Uterus (tissue), 4 donors: Measurements from ENCODE around the gene B3GNT2. TPM values are rescaled to one million over a fixed set of nuclear protein-coding genes. Genes with fewer than 3 reads are reported as not detected.

Experiments used
- DNase-seq, 2 donors: peaks; one replicate each; pipeline ENCODE4 v3.0.0-alpha.2; 2019 to 2020
- H3K27ac ChIP-seq, 2 donors: fragments of 200-600 bp; sonication (generic); 1 replicate in 1 of 2; 2 replicates in 1 of 2; pipeline ENCODE4 v1.5.1; 2016 to 2018
- H3K27me3 ChIP-seq, 2 donors: fragments of 200-600 bp; sonication (generic); one replicate each; pipeline ENCODE4 v1.5.1; 2018 to 2019; ENCODE audit warnings: control low read depth in 1 of 2
- H3K36me3 ChIP-seq, 2 donors: fragments of 200-600 bp; sonication (generic); one replicate each; pipeline ENCODE4 v1.5.1; 2019; ENCODE audit warnings: control low read depth in 1 of 2
- H3K4me1 ChIP-seq, 2 donors: fragments of 200-600 bp; sonication (generic); one replicate each; pipeline ENCODE4 v1.5.1; 2018 to 2019; ENCODE audit warnings: control low read depth in 1 of 2
- H3K4me3 ChIP-seq, 2 donors: fragments of 200-600 bp; sonication (generic); 1 replicate in 1 of 2; 2 replicates in 1 of 2; pipeline ENCODE4 v1.5.1; 2018 to 2019; ENCODE audit warnings: mild to moderate bottlenecking in 1 of 2
- H3K9me3 ChIP-seq, 2 donors: fragments of 200-600 bp; sonication (generic); one replicate each; pipeline ENCODE4 v1.5.1; 2019; ENCODE audit warnings: control low read depth in 1 of 2
- POLR2A ChIP-seq, 2 donors: fragments of 450-650 bp; IDR thresholded peaks; one replicate each; pipeline ENCODE4 v1.6.1; 2016; ENCODE audit warnings: antibody characterized with exemption in 2 of 2, mild to moderate bottlenecking in 1 of 2, moderate library complexity in 1 of 2
- intact Hi-C: fragments of 100-400 bp; cut with DNase I; formaldehyde crosslinking; loops from one replicate; pipeline ENCODE4 v1.15.1; 2023; ENCODE audit warnings: low total_unique reads
- total RNA-seq, 4 donors: library from RNA; depleted of rRNA in 3 of 4; stranded (reverse); fragments of >200 nt in 3 of 4; gene quantifications; one replicate each; pipeline versions ENCODE4 v1.1.0 to v1.2.4, GENCODE V29; 2014 to 2023
- TF ChIP-seq, protein P1 (sequence below), 4 experiments: fragments of 200-600 bp in 2 of 4; fragments of 450-650 bp in 2 of 4; sonication (generic) in 2 of 4; IDR thresholded peaks; one replicate each; pipeline ENCODE4 v1.5.1; 2016 to 2019; ENCODE audit warnings: antibody characterized with exemption in 4 of 4, mild to moderate bottlenecking in 2 of 4, moderate library complexity in 1 of 4
- donor health status: DM: yes; HTN: yes; CAD: no.

The B3GNT2 gene
- total RNA-seq, 4 donors from 2014 or later, result 15.9 to 42.4 (median 25.5) TPM

DNA sequence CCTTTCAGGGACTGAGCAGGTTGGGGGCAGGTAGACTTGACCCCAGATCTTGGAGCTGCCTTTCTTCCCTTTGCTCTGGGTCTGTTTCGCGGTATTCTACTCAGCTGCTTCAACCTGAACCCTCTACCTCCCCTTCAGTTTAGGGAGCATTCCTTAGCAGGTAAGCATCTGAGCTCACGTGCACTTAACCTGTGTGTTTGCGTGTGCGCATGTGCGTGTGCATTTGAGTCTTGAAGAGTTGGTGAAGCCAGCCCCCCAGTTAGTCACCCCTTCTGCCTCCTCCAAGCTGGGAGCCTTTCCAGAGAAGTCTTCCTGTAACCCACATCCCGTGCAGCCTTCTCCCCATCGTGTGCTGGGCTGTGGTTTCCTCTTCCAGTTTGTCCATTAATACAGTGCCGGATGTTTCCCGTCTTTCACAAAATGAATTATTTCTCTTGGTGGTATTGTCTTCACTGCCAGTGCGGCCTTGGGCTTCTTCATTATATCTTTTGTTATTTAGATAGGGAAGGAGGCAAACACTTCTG is 33.2 kb downstream of the B3GNT2 start:
- no peak overlapping the region for H3K4me3 ChIP-seq
- DNase-seq, result no peak
- no peaks in the 10 kb centered on the region for H3K36me3 ChIP-seq
- TF ChIP-seq POLR2A (IDR thresholded peaks at IDR 0.05), result no peak
- TF ChIP-seq, protein P1, sequence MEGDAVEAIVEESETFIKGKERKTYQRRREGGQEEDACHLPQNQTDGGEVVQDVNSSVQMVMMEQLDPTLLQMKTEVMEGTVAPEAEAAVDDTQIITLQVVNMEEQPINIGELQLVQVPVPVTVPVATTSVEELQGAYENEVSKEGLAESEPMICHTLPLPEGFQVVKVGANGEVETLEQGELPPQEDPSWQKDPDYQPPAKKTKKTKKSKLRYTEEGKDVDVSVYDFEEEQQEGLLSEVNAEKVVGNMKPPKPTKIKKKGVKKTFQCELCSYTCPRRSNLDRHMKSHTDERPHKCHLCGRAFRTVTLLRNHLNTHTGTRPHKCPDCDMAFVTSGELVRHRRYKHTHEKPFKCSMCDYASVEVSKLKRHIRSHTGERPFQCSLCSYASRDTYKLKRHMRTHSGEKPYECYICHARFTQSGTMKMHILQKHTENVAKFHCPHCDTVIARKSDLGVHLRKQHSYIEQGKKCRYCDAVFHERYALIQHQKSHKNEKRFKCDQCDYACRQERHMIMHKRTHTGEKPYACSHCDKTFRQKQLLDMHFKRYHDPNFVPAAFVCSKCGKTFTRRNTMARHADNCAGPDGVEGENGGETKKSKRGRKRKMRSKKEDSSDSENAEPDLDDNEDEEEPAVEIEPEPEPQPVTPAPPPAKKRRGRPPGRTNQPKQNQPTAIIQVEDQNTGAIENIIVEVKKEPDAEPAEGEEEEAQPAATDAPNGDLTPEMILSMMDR (IDR thresholded peaks at IDR 0.05), result no peak
- intact Hi-C loops, result no loop called here
- no peak overlapping the region for H3K27ac ChIP-seq
- H3K4me1 ChIP-seq, result peaks cover 0 to 5% of the 10 kb centered on the region in 2 donors
- no peaks in the 10 kb centered on the region for H3K27me3 ChIP-seq
- no peaks in the 10 kb centered on the region for H3K9me3 ChIP-seq

- Histone ChIP-seq H3K36me3 (no peaks in the 10 kb centered on the region), H3K27me3 (no peaks in the 10 kb centered on the region), H3K4me3 (no peak overlapping the region), H3K9me3 (no peaks in the 10 kb centered on the region), H3K4me1 (peaks cover 0 to 5% of the 10 kb centered on the region in 2 donors), H3K27ac (no peak overlapping the region)
- intact Hi-C loops, result no loop called here
- TF ChIP-seq, protein P1 (IDR thresholded peaks at IDR 0.05), result no peak
- no peak for TF ChIP-seq POLR2A (IDR thresholded peaks at IDR 0.05)
- no peak for DNase-seq
Observed at GRCh38 chr2:62231541-62231940, 35.6 kb downstream of the B3GNT2 start.

- H3K27ac ChIP-seq, result no peak overlapping the region
- H3K4me1 ChIP-seq, result peaks cover 0 to 5% of the 10 kb centered on the region in 2 donors
- no peaks in the 10 kb centered on the region for H3K9me3 ChIP-seq
- DNase-seq, result no peak
- intact Hi-C loops, result no loop called here
- H3K4me3 ChIP-seq, result no peak overlapping the region
- H3K27me3 ChIP-seq, result no peaks in the 10 kb centered on the region
- TF ChIP-seq POLR2A (IDR thresholded peaks at IDR 0.05), result no peak
- TF ChIP-seq, protein P1 (IDR thresholded peaks at IDR 0.05), result no peak
- H3K36me3 ChIP-seq, result no peaks in the 10 kb centered on the region
Observed at GRCh38 chr2:62234755-62235655, 39.1 kb downstream of the B3GNT2 start.

DNA sequence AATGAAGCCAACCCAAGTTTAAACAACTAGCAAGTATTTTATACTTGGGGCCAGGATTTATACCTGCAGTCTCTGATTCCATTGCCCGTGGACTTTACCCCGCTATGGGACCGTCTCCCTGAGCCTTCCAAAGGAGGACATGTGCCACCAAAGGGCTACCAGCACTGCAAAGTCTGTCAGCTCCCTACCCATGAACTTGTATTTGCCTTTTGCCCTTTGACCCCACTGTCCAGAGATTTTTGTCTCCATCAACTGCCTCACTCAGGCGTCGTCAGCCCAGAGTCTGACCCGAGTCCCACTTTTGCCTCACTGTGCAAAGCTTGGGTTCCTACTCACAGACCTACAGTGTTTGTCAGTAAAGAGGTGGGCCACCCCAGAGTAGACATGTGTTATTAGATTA is 40.6 kb downstream of the B3GNT2 start:
- H3K27ac ChIP-seq, result no peak overlapping the region
- H3K27me3 ChIP-seq, result no peaks in the 10 kb centered on the region
- intact Hi-C loops, result no loop called here
- no peak overlapping the region for H3K4me3 ChIP-seq
- no peak for DNase-seq
- H3K4me1 ChIP-seq, result peaks cover 0 to 5% of the 10 kb centered on the region in 2 donors
- TF ChIP-seq POLR2A (IDR thresholded peaks at IDR 0.05), result no peak
- TF ChIP-seq, protein P1 (IDR thresholded peaks at IDR 0.05), result no peak
- H3K36me3 ChIP-seq, result no peaks in the 10 kb centered on the region
- H3K9me3 ChIP-seq, result no peaks in the 10 kb centered on the region

DNA sequence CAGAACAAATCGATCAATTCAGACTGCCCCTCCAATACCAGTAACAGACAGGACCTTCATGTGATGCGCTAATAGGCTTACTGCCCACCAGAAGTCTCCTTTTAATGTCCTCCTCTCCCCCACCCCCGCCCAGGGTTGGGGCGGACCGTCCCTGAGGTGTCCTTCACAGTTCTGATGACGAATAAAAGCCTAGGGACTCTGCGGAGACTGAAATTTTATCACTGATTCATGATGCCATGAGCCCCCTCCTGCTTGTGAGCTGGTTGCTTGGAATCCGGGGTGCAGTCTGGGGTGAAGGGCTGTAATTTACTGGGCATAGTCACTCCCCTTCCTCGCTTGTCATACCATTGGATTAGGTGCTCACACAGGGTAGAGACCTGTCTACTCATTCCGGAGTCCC is 42.3 kb downstream of the B3GNT2 start:
- Histone ChIP-seq H3K4me3 (no peak overlapping the region), H3K9me3 (no peaks in the 10 kb centered on the region), H3K27me3 (no peaks in the 10 kb centered on the region), H3K27ac (no peak overlapping the region), H3K36me3 (no peaks in the 10 kb centered on the region), H3K4me1 (no peaks in the 10 kb centered on the region)
- intact Hi-C loops, result no loop called here
- no peak for DNase-seq
- TF ChIP-seq POLR2A (IDR thresholded peaks at IDR 0.05), result no peak
- TF ChIP-seq, protein P1 (IDR thresholded peaks at IDR 0.05), result no peak
